Thoracic aorta (tissue), 2 donors: Measurements from ENCODE around the gene TMEM272. TPM values are rescaled to one million over a fixed set of nuclear protein-coding genes. Genes with fewer than 3 reads are reported as not detected.

Experiments
- ATAC-seq: fragments of 150-250 bp; one replicate; pipeline ENCODE4 v1.8.0; 2017; ENCODE audit warnings: low read depth; ENCODE audit not compliant: insufficient number of reproducible peaks, low FRiP score
- DNase-seq: peaks from one replicate; pipeline ENCODE4 v3.0.0-alpha.2; 2020; ENCODE audit warnings: low spot score
- H3K27ac ChIP-seq, 2 donors: fragments of 200-600 bp; sonication (generic); 1 replicate in 1 of 2; 2 replicates in 1 of 2; pipeline ENCODE4 v1.5.1; 2016; ENCODE audit warnings: mild to moderate bottlenecking in 2 of 2, moderate library complexity in 2 of 2
- H3K27me3 ChIP-seq: fragments of 200-600 bp; sonication (generic); replicated peaks from 2 replicates; pipeline ENCODE4 v1.6.0; 2016; ENCODE audit warnings: mild to moderate bottlenecking; ENCODE audit not compliant: insufficient read depth
- H3K36me3 ChIP-seq: fragments of 200-600 bp; sonication (generic); one replicate; pipeline ENCODE4 v1.5.1; 2016
- H3K4me1 ChIP-seq, 2 donors: fragments of 200-600 bp; sonication (generic); 1 replicate in 1 of 2; 2 replicates in 1 of 2; pipeline versions ENCODE4 v1.5.1 to v1.6.0; 2016; ENCODE audit warnings: low read depth in 2 of 2, mild to moderate bottlenecking in 1 of 2; ENCODE audit not compliant: control insufficient read depth in 1 of 2
- H3K4me3 ChIP-seq: fragments of 200-600 bp; sonication (generic); 2 replicates; pipeline ENCODE4 v1.5.1; 2016; ENCODE audit warnings: mild to moderate bottlenecking
- H3K9me3 ChIP-seq: fragments of 200-600 bp; sonication (generic); 2 replicates; pipeline ENCODE4 v1.5.1; 2016
- CTCF ChIP-seq: fragments of 200-600 bp; sonication (generic); IDR thresholded peaks from one replicate; pipeline ENCODE4 v1.5.1; 2019; ENCODE audit warnings: antibody characterized with exemption
- total RNA-seq, 2 donors: library from RNA; depleted of rRNA; stranded (reverse); fragments of >200 nt; gene quantifications; one replicate each; pipeline versions ENCODE4 v1.1.0 to v1.2.3, GENCODE V29; 2016

Gene TMEM272
- total RNA-seq, 2 donors from 2014 or later = not detected

DNA sequence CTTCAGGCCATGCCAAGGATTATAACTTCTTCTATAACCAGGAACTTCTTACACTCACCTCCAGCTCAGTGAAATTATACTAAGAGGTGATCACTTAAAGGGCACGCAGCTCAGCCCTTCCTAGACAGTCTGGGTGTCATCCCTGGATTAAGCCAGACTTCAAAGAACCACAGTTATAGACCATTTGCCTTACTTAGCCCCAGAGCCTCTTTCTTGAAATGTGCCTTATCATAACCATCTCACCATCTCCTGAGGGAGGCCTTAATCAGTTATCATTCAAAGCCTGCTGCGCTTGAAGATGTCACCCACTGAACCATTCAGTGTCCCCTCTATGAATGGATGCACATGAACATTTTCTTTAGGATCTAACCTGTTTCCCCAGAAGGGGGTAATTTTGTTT lies 30.9 kb downstream of the TMEM272 start:
- H3K36me3 ChIP-seq = no peaks in the 10 kb centered on the region
- no peak overlapping the region for H3K27ac ChIP-seq
- no peak for DNase-seq
- ATAC-seq = no peak
- no peak overlapping the region for H3K4me3 ChIP-seq
- no peak for TF ChIP-seq CTCF
- H3K9me3 ChIP-seq = no peaks in the 10 kb centered on the region
- no peaks in the 10 kb centered on the region for H3K27me3 ChIP-seq
- H3K4me1 ChIP-seq = peaks cover 0 to 9% of the 10 kb centered on the region in 2 donors

DNA sequence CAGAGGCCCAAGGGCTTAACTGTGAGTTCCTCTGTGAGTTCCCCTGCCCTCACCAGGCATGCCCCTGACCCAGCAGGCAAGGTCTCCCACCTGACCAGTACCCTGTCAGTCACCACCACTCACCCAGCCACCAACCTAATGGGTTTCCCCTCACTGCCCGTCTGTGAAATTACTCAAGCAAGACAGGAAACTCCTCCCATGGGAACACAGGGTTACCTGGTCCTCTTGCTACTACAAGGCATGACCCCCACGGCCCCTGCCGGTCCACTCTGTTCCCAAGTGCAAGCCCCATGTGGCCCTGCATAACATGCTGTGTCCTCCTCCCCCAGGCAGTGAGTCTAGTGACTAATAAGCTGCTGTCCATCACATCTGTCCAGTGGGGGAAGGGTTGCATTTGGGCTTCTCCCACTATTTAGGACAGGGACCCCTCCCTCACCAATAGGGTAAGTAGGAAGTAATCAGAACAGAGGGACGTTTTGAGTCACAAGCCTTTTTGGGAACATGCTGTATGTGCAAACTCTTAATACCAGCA lies 33.0 kb downstream of the TMEM272 start:
- Histone ChIP-seq H3K4me3 (no peak overlapping the region), H3K36me3 (no peaks in the 10 kb centered on the region), H3K4me1 (peaks cover 0 to 4% of the 10 kb centered on the region in 2 donors), H3K27ac (no peak overlapping the region), H3K27me3 (no peaks in the 10 kb centered on the region), H3K9me3 (no peaks in the 10 kb centered on the region)
- TF ChIP-seq CTCF = no peak
- no peak for DNase-seq
- ATAC-seq = no peak

DNA sequence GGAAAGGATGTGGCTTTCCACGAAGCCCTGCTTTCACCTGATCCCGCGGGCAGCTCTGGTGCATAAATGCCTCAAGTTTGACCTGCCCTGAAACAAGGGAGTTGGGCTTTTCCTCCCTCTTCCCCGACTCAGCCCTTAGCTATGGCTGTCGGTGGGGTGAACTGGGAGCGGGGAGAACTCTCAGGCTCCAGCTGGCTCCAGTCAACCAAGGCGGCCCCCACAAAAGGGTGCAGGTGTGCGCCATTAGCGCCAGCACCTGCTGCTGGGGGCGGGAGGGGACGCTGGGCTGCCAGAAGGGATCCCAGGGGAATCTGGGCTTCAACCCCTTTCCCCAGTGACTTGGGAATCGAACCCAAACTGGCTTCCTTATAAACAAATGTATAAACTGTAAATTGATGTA lies 33.9 kb downstream of the TMEM272 start:
- H3K27me3 ChIP-seq = no peaks in the 10 kb centered on the region
- H3K36me3 ChIP-seq = no peaks in the 10 kb centered on the region
- H3K27ac ChIP-seq = no peak overlapping the region
- no peak for TF ChIP-seq CTCF
- no peak for DNase-seq
- peaks cover 0 to 10% of the 10 kb centered on the region in 2 donors for H3K4me1 ChIP-seq
- no peaks in the 10 kb centered on the region for H3K9me3 ChIP-seq
- no peak for ATAC-seq
- H3K4me3 ChIP-seq = no peak overlapping the region

- no peak for TF ChIP-seq CTCF
Measured at GRCh38 chr13:51808811-51809210, 36.2 kb downstream of the TMEM272 start.

DNA sequence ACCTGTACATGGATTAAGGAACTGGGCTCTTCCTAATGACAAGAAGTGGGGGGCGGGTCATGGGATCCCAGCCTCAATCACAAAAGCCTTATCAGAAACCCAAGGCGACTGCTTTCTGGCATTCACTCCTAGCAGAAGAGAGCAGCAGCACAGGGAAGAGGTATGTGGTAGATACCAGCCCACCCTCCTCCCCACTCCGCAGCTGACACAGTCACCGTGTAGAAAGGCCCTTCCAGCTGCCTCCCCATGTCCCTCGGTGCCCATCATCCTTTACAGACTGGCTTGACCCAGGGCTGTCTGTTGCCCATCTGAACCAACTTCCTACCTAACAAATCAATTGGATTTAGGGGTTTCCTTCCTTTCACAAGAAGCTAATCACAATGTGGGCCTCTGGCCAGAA lies 37.9 kb downstream of the TMEM272 start:
- Histone ChIP-seq H3K9me3 (no peaks in the 10 kb centered on the region), H3K27me3 (no peaks in the 10 kb centered on the region), H3K4me1 (peaks cover 14 to 35% of the 10 kb centered on the region in 2 donors), H3K36me3 (no peaks in the 10 kb centered on the region), H3K4me3 (no peak overlapping the region), H3K27ac (no peak overlapping the region)
- no peak for TF ChIP-seq CTCF
- DNase-seq (no peak), ATAC-seq (no peak)

More at GRCh38 chr13:51808811-51809210, 36.2 kb downstream of the TMEM272 start:
- DNase-seq (no peak), ATAC-seq (no peak)
- Histone ChIP-seq H3K27me3 (no peaks in the 10 kb centered on the region), H3K4me3 (no peak overlapping the region), H3K27ac (no peak overlapping the region), H3K36me3 (no peaks in the 10 kb centered on the region), H3K4me1 (peaks cover 3 to 23% of the 10 kb centered on the region in 2 donors), H3K9me3 (no peaks in the 10 kb centered on the region)
